CD14-positive monocyte (primary cell): ENCODE measurements around the gene GPR142. TPM values are rescaled to one million over a fixed set of nuclear protein-coding genes. Genes with fewer than 3 reads are reported as not detected.
A peak's percentile ranks its signal among the peaks of the same experiment; 100 is the strongest.

Source experiments
- DNase-seq, 3 donors: peaks; one replicate each; pipeline ENCODE4 v3.0.0-alpha.2; 2011 to 2022
- H2AFZ ChIP-seq: 2 replicates; pipeline ENCODE4 v1.6.0; 2012; ENCODE audit warnings: mild to moderate bottlenecking, low read depth, low read length, inconsistent platforms; ENCODE audit not compliant: insufficient read depth, poor library complexity, severe bottlenecking
- H3K27ac ChIP-seq, 2 donors: 1 replicate in 1 of 2; 2 replicates in 1 of 2; pipeline ENCODE4 v1.5.1; 2012 to 2013; ENCODE audit warnings: low read length in 2 of 2, control low read depth in 1 of 2, inconsistent platforms in 1 of 2, low read depth in 1 of 2, mild to moderate bottlenecking in 1 of 2
- H3K27me3 ChIP-seq, 2 donors: one replicate each; pipeline versions ENCODE4 v1.6.0 to v1.6.1; 2011 to 2013; ENCODE audit warnings: low read length in 2 of 2; ENCODE audit not compliant: control insufficient read depth in 2 of 2, insufficient read depth in 2 of 2
- H3K36me3 ChIP-seq, 2 donors: replicated peaks in 1 of 2; 1 replicate in 1 of 2; 2 replicates in 1 of 2; pipeline versions ENCODE4 v1.5.1 to v1.6.1; 2012 to 2013; ENCODE audit warnings: low read length in 2 of 2, control low read depth in 1 of 2, inconsistent platforms in 1 of 2, mild to moderate bottlenecking in 1 of 2; ENCODE audit not compliant: insufficient read depth in 2 of 2, control insufficient read depth in 1 of 2
- H3K4me1 ChIP-seq, 2 donors: 1 replicate in 1 of 2; 2 replicates in 1 of 2; pipeline versions ENCODE4 v1.5.1 to v1.6.1; 2012 to 2013; ENCODE audit warnings: low read length in 2 of 2, control low read depth in 1 of 2, inconsistent platforms in 1 of 2, mild to moderate bottlenecking in 1 of 2, moderate library complexity in 1 of 2; ENCODE audit not compliant: insufficient read depth in 2 of 2, control insufficient read depth in 1 of 2
- H3K4me2 ChIP-seq: replicated peaks from 2 replicates; pipeline ENCODE3; 2012; ENCODE audit warnings: low read length, moderate library complexity, mild to moderate bottlenecking; ENCODE audit not compliant: poor library complexity, severe bottlenecking; ENCODE audit errors: extremely low read depth
- H3K4me3 ChIP-seq, 3 experiments: fragments of 200-600 bp in 1 of 3; sonication (generic) in 1 of 3; replicated peaks in 1 of 3; 1 replicate in 2 of 3; 2 replicates in 1 of 3; pipeline ENCODE4 v1.5.1; 2011 to 2013; ENCODE audit warnings: low read length in 3 of 3, mild to moderate bottlenecking in 3 of 3, control low read depth in 2 of 3, low read depth in 2 of 3, inconsistent platforms in 1 of 3, moderate library complexity in 1 of 3
- H3K79me2 ChIP-seq: 2 replicates; pipeline ENCODE4 v1.6.0; 2012; ENCODE audit warnings: mild to moderate bottlenecking, control low read depth, inconsistent platforms, low read length, moderate library complexity; ENCODE audit not compliant: insufficient read depth
- H3K9ac ChIP-seq: 2 replicates; pipeline ENCODE4 v1.6.0; 2017; ENCODE audit warnings: low read length, mild to moderate bottlenecking; ENCODE audit not compliant: insufficient read depth, poor library complexity, severe bottlenecking
- H3K9me3 ChIP-seq, 2 donors: replicated peaks in 1 of 2; 1 replicate in 1 of 2; 2 replicates in 1 of 2; pipeline versions ENCODE4 v1.5.1 to v1.6.1; 2012 to 2013; ENCODE audit warnings: low read length in 2 of 2, control low read depth in 1 of 2; ENCODE audit not compliant: control insufficient read depth in 1 of 2, insufficient read depth in 1 of 2
- H4K20me1 ChIP-seq: 2 replicates; pipeline ENCODE4 v1.6.0; 2012; ENCODE audit warnings: mild to moderate bottlenecking, low read length, control low read depth, moderate library complexity; ENCODE audit not compliant: insufficient read depth
- H3K27ac Mint-ChIP-seq, 7 donors: one replicate each; pipeline ENCODE4 v1.8.0; 2020; ENCODE audit warnings: mild to moderate bottlenecking in 7 of 7, mixed read lengths in 7 of 7, moderate library complexity in 6 of 7, inconsistent platforms in 2 of 7
- H3K27me3 Mint-ChIP-seq, 3 donors: one replicate each; pipeline ENCODE4 v1.8.0; 2021 to 2022; ENCODE audit warnings: low read depth in 3 of 3, mild to moderate bottlenecking in 3 of 3, mixed read lengths in 3 of 3, moderate library complexity in 3 of 3, inconsistent platforms in 1 of 3
- H3K36me3 Mint-ChIP-seq, 2 donors: one replicate each; pipeline ENCODE4 v1.8.0; 2020; ENCODE audit warnings: mixed read lengths in 2 of 2, inconsistent platforms in 1 of 2, mild to moderate bottlenecking in 1 of 2
- H3K4me1 Mint-ChIP-seq: one replicate; pipeline ENCODE4 v1.8.0; 2020; ENCODE audit warnings: mild to moderate bottlenecking, mixed read lengths
- H3K4me3 Mint-ChIP-seq, 2 donors: one replicate each; pipeline ENCODE4 v1.8.0; 2020; ENCODE audit warnings: mild to moderate bottlenecking in 2 of 2, mixed read lengths in 2 of 2, moderate library complexity in 1 of 2
- H3K9me3 Mint-ChIP-seq, 7 donors: one replicate each; pipeline ENCODE4 v1.8.0; 2020 to 2022; ENCODE audit warnings: mixed read lengths in 7 of 7, mild to moderate bottlenecking in 6 of 7, moderate library complexity in 6 of 7, inconsistent platforms in 2 of 7
- WGBS: methylation state at CpG from one replicate; pipeline ENCODE4 v1.1.5; 2013; ENCODE audit warnings: missing lambda C conversion rate; ENCODE audit not compliant: insufficient coverage; 5-methylcytosine and 5-hydroxymethylcytosine counted together
- intact Hi-C, 2 donors: fragments of 100-400 bp; cut with micrococcal nuclease; formaldehyde crosslinking; loops; one replicate each; pipeline versions ENCODE4 v1.15.0 to v1.15.1; 2023
- polyA plus RNA-seq, 3 donors: library from polyadenylated mRNA; depleted of rRNA in 1 of 3; unstranded in 2 of 3; stranded (reverse) in 1 of 3; fragments of 300-500 nt in 2 of 3; fragments of >200 nt in 1 of 3; fragmentation: Illumina TruSeq in 2 of 3; gene quantifications; 1 replicate in 2 of 3; 2 replicates in 1 of 3; pipeline ENCODE4 v1.2.3, GENCODE V29; 2012 to 2021
- TF ChIP-seq, protein P1 (sequence below): fragments of 200-600 bp; IDR thresholded peaks from one replicate; pipeline ENCODE4 v1.8.0; 2022; ENCODE audit warnings: antibody characterized with exemption, mild to moderate bottlenecking

The GPR142 gene
- polyA plus RNA-seq, 3 donors: not detected

DNA sequence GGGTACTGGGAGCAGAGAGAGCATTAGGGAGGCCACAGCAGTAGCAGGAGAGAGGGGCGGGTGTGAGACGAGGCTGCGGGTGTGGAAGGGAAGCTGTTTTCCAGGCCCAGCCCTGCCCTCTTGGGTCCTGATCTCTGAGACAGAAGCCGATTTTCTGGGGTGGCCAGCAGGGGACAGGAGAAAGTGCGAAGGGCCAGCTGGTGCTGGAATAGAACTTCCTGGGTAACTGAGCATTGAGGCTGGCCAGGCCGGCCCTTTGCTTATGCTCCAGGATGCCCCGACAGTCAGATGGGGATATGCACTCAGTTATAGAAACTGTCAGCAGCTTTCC is 6.4 kb upstream of the GPR142 start:
- Mint-ChIP-seq H3K4me1 (peaks cover 5% of the 10 kb centered on the region), H3K36me3 (peaks cover 0 to 4% of the 10 kb centered on the region in 2 donors), H3K4me3 (no peak overlapping the region), H3K9me3 (peaks cover 0 to 5% (median 1%) of the 10 kb centered on the region in 7 donors), H3K27me3 (peaks cover 33 to 68% (median 50%) of the 10 kb centered on the region in 3 donors), H3K27ac (no peak overlapping the region)
- H3K27me3 ChIP-seq: peaks cover 20 to 49% of the 10 kb centered on the region in 2 donors
- H3K4me3 ChIP-seq: no peak overlapping the region
- no peak overlapping the region for H2AFZ ChIP-seq
- no peaks in the 10 kb centered on the region for H3K79me2 ChIP-seq
- H3K27ac ChIP-seq: no peak overlapping the region
- 91% methylated on average over 4 of the region's 7 CpGs for WGBS
- peaks cover 0 to 12% of the 10 kb centered on the region in 2 donors for H3K4me1 ChIP-seq
- H3K9ac ChIP-seq: no peak overlapping the region
- intact Hi-C loops: loop anchor here in 1 of 2 donors (2.0 kb wide), 1 partner anchor 150 kb away; no protein-coding TSS in a partner anchor
- H3K36me3 ChIP-seq: no peaks in the 10 kb centered on the region
- H4K20me1 ChIP-seq: no peaks in the 10 kb centered on the region
- no peak for DNase-seq
- TF ChIP-seq, protein P1, sequence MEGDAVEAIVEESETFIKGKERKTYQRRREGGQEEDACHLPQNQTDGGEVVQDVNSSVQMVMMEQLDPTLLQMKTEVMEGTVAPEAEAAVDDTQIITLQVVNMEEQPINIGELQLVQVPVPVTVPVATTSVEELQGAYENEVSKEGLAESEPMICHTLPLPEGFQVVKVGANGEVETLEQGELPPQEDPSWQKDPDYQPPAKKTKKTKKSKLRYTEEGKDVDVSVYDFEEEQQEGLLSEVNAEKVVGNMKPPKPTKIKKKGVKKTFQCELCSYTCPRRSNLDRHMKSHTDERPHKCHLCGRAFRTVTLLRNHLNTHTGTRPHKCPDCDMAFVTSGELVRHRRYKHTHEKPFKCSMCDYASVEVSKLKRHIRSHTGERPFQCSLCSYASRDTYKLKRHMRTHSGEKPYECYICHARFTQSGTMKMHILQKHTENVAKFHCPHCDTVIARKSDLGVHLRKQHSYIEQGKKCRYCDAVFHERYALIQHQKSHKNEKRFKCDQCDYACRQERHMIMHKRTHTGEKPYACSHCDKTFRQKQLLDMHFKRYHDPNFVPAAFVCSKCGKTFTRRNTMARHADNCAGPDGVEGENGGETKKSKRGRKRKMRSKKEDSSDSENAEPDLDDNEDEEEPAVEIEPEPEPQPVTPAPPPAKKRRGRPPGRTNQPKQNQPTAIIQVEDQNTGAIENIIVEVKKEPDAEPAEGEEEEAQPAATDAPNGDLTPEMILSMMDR: no peak
- H3K9me3 ChIP-seq: peaks cover 0 to 18% of the 10 kb centered on the region in 2 donors
- H3K4me2 ChIP-seq: no peak overlapping the region

DNA sequence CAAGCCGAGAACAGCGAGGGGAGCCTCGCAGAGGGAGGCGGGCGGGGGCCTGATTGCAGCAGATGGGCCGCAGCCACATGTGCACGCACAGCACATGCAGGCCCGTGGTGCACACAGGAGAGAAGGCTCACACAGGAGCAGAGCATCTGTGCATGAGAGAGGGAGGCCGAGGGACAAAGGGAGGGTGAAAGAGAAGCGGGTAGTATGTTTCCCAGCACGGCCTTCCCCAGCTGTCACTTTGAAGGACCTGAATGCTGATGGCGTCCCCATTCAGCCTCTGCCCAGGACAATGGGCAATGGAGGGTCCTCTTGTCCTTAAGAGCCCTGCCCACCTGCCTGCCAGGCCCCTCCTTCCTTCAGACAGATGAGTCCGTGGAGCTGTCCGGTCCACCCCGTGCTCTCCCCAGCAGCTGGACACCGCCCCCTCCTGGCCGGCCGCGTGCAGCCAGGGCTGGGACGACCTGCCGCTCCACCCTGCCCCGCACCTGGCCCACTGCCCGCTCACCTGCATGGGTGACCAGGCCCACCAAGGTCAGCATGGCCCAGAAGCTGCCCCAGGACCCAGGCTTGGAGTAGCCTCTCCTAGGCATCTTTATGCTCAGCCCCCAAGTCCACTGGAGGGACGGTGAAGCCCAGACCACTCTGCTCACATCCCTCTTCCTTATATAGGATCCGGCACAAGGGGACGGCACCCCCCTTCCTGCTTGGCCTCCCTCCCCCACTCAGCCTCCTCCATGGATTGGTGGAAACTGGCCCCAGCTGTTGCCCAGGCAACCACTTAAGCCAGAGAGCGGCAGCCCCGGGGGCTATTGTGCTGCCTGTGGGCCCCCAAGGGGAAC is 5.9 kb upstream of the GPR142 start, which contains the start of gene BTBD17:
Gene BTBD17 (minus strand): TSS at position 639 of the 839 bp plus-strand sequence. CDS start 49 bp downstream, at position 590.
- no peak within 1 kb of the TSS for H3K27ac ChIP-seq
- H3K79me2 ChIP-seq: no peaks in the 10 kb centered on the region
- peak; percentile 16 to 34 (median 28) for DNase-seq
- no peaks in the 10 kb centered on the region for H4K20me1 ChIP-seq
- no peak within 1 kb of the TSS for H3K9ac ChIP-seq
- peaks cover 0 to 4% of the 10 kb centered on the region in 2 donors for H3K36me3 Mint-ChIP-seq
- peaks cover 14 to 43% of the 10 kb centered on the region in 2 donors for H3K27me3 ChIP-seq
- H3K4me2 ChIP-seq: no peak within 1 kb of the TSS
- H3K9me3 ChIP-seq: peaks cover 0 to 18% of the 10 kb centered on the region in 2 donors
- TF ChIP-seq, protein P1: peak; percentile 86
- peaks cover 0 to 5% (median 1%) of the 10 kb centered on the region in 7 donors for H3K9me3 Mint-ChIP-seq
- H3K4me1 Mint-ChIP-seq: peaks cover 5% of the 10 kb centered on the region
- H3K36me3 ChIP-seq: no peaks in the 10 kb centered on the region
- no peak within 1 kb of the TSS for H3K4me3 ChIP-seq
- H3K27ac Mint-ChIP-seq: peak within 1 kb of the TSS in 1 of 7 donors; percentile 33
- peaks cover 27 to 62% (median 44%) of the 10 kb centered on the region in 3 donors for H3K27me3 Mint-ChIP-seq
- no peak within 1 kb of the TSS for H2AFZ ChIP-seq
- 43% methylated on average over 28 of the region's 28 CpGs for WGBS
- H3K4me3 Mint-ChIP-seq: peak within 1 kb of the TSS in 1 of 2 donors; percentile 21
- peaks cover 0 to 12% of the 10 kb centered on the region in 2 donors for H3K4me1 ChIP-seq
- intact Hi-C loops: loop anchor here in 1 of 2 donors (2.0 kb wide), 1 partner anchor 151 kb away; no protein-coding TSS in a partner anchor
